OCI-LY3 (cell line): Measurements from ENCODE around the gene SLC5A3.

Source experiments
- CTCF ChIP-seq: fragments of 200-600, 300-600 bp; sonication (generic); IDR thresholded peaks from 2 replicates; pipeline ENCODE4 v1.5.1; 2014; ENCODE audit warnings: antibody characterized with exemption, low read length, low read depth
- EZH2phosphoT487 ChIP-seq: fragments of 200-600 bp; shearing (Covaris generic); IDR thresholded peaks from 2 replicates; pipeline ENCODE4 v1.6.1; 2018; ENCODE audit warnings: antibody characterized with exemption, mixed run types, low read depth

GRCh38 chr21:34037009-34037795 is 36.2 kb upstream of the SLC5A3 start:
- TF ChIP-seq EZH2phosphoT487 (no peak), CTCF (no peak)
